HG02981 (cell line): ENCODE measurements around the gene PDCD10.

Source experiments
- ATAC-seq: cut with Tn5 transposase; IDR thresholded peaks from one replicate; pipeline ENCODE4 v1.9.1; 2021; ENCODE audit warnings: mild to moderate bottlenecking, moderate library complexity; ENCODE audit not compliant: unreplicated experiment

PDCD10 gene

GRCh38 chr3:167734498-167735232, at the start of gene PDCD10:
PDCD10 (minus strand) TSS chr3:167734892; CDS start chr3:167720157, 14,735 bp downstream.
- ATAC-seq, result peak; percentile 86

DNA sequence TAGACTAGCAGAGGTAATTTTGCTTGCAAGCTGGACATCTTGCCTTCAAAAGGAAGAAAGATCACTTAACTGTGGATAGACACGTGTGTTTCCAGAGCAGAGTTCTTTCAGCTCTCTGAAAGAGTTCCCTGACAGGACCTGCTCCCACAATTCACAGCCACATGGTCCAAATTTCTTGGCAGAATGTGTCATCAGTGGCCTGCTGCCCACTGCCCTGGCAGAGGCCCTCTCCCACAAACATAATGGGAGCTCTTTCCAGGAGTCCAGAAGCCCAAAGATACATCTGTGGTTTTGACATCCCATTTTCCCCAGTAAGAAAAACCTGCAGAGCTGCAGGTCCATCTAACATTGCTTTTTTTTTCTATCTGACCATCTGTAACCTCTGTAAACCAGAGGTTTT, 49.1 kb upstream of the PDCD10 start:
- no peak for ATAC-seq

DNA sequence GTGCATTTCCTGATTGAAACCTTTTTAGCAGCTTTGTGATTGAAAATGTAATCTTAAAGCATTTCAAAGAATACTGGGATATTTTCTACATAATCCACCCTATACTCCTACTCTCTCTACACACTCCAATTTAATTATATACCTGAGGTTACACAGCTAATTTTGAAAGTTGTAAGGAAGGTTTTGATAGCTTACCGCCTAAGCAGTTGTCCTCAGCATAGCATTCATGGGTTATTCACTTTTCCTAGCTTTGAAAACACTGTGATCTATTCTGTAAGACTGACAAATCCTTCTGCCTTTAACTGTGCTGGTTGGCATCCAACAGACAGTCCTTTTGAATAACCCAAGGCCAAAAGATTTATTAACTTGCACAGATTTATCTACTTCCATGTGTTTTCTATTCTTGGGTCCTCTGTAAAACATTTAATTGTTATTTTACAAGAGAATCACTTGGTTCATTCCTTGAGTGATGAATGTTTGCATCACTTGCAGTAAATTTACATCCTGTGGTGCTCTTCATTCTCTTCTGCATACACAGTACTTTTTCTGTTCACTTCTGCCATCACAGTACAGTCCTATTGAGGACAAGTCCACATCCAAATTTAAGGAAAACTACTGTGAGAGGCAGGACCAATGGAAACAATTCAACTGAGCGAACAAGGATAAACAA, 45.7 kb upstream of the PDCD10 start:
- ATAC-seq, result no peak

- no peak for ATAC-seq
Measured at GRCh38 chr3:167777356-167777755, 42.7 kb upstream of the PDCD10 start.

DNA sequence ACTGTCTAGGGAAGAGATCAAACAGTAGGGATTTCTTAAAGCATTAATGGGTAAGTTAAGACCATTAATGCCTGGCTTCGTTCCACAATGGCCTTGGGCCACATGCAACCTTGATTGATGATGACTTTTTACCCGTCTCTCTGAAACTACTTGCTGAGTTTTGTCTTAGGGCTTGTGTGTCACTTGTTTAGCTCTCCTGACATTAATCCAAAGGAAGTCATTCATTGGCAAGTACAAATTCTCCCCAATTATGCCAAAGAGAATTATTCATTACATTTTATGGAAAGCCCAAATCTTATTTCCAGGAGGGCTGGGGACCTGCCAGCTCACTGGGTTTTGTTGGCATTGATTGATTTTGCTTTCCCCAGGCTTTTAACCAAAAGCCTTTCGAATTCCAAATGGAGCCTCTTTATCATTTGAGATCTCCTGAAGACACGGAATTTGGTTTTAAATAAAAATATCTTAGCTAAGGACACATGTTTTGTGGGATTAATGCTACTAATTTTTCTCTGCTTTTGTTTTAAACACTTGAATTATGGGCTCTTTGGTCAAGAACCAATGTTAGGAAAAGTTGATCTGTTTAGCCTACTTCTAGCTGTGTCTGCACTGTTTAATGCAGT, 41.5 kb upstream of the PDCD10 start:
- no peak for ATAC-seq

GRCh38 chr3:167773584-167773983, 38.9 kb upstream of the PDCD10 start:
- ATAC-seq, result peak; percentile 56

DNA sequence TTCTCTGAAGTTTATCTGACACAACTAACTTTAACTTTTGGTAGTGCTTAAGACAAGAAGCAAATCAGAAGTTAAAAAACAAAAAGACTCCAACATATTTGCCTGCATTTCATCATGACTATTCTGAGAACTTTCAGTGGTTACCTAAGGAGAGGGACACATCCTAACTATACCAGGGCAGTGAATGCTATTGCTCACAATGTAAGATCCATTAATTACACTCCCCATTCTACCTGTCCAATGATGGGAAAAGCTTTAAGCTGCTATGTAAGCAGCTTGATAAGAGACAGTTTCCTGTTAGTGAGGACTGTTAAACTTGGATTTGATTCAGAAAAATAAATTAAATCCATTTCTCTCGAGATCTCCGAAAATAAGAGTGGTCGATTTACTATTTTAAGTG, 38.3 kb upstream of the PDCD10 start:
- ATAC-seq, result peak; percentile 55

DNA sequence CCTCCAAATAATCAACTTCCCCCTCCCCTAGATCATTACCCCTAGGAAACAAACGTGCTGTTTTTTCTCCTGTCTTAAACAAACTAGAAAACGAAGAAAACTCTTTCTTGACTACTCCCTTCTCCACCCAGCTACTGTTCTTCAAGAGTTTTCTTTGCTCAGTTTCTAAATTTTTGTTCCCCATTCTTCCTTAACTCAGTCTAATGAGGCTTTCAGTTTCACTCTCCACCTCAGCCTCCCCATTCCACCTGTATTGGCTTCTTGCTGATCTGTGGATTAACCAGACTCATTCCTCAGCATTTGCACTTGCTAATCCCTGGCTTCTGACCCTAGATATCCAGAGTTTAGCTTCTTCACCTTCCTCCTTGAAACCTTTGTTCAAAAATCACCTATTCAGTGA, 27.6 kb upstream of the PDCD10 start:
- ATAC-seq, result no peak

DNA sequence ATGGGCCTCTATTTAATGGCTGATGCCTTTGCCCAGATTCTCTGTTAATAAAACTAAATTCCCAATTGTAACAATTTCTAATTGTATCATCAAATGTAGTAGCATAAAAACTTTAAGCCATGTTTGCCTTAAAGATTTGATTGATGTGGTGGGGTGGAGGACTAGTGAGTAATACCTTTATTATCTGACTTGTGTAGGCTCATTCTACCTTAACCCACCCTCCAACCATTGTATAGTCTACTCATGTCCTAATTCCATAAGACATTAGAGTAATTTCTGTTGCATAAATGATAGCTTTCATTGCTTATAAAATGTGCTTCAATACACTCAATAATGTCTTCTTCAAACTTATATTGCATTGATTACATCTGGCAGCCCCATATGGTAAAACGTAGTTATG, 26.6 kb upstream of the PDCD10 start:
- no peak for ATAC-seq

DNA sequence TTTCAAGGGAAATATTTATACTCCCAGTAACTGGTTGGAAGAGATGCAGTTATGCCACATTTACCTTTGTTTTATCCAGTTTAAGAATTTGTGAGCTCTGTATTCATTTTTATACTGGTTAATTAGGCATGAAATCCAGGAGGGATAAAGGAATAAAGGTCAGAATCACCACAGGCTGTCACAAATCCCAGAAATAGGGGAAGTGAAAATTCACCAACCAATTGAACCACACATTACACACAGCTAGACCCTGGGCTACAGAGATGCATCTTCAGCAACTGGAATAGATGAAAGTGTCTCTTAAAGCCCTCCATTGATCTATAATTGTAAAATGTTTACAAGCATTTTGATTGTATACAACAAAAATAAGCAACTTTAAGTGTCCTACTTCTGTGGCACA, 19.4 kb upstream of the PDCD10 start:
- ATAC-seq, result no peak

DNA sequence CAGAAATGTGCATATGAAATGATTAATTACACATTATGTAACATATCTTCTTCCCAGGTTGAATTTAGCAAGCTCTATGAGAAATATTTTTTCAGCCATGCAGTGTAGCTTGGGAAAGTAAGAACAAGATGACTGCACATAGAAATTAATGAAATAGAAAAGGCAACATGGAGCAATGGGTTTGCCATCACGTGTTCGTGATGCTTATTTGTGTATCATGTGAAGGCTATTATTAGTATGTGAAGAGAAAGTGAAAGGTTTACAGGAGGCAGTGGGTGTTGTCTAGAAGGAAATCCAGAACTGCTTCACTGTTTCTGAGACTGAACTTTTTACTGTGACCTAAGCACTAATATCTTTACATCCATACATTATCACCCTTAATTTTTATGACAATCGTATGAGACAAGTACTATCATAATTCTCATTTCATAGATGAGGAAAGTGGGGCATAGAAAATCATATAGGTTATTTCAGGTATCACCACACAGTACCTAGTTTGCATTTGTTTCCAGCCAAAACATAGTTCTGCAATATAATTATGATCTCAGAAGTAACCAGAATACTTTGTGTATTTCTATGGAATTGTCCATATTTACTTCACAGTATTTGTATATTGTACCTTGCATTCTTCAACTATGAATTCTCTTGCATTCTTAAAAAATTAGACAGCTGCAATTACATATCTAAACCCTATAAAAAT, 15.7 kb upstream of the PDCD10 start:
- ATAC-seq, result peak; percentile 100

DNA sequence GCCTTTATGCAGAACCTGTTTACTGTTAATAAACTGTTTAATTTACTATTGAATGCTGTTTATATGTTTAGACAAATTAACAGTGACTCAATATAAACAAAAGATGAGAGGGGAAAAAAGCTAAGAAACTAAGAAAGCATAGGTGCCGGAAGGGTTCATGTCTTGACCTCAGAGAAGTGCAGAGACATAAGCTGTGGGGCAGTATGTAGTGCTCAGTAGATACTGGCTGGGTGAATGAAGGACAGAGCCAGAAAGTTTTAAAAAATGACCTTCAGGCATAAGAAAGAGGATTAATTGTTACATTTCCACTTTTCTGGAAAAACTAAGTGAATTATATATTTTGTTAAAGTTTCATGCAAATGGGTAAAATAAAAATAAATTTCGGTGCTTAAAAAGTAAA, 15.0 kb upstream of the PDCD10 start:
- no peak for ATAC-seq

DNA sequence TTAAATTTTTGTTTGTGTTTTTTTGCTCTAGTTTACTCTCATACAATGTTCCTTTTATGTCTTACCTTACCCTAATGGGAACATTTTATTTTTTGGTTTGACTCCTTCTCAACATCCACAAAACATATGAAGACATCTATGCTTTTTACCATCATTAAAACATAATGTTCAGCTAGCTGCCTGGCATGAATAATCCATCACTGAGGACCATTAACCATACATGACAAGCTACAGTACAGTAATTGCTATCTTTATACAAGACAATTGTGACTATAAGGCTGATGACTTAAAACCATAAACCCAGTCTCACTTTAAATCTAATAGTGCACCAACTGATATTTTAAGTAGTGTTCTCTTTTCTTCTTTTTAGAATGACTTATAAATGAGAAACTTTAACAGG, 14.5 kb upstream of the PDCD10 start:
- no peak for ATAC-seq

DNA sequence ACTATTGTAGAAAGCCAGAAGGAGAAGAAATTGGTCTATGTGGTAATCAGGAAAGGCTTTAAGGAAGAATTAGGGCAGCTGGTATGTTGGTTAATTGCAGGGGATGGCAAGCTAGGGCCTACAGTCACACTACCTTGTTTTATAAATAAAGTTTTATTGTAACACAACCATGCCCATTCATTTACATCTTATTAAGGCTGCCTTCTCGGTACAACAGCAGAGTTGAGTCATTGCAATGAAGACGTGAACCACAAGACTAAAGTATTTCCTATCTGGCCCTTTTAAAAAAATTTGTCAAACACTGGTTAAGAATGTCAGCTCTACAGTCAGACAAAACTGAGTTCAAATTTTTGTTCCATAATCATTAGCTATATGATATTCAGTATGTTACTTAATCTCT, 9.1 kb upstream of the PDCD10 start:
- no peak for ATAC-seq

DNA sequence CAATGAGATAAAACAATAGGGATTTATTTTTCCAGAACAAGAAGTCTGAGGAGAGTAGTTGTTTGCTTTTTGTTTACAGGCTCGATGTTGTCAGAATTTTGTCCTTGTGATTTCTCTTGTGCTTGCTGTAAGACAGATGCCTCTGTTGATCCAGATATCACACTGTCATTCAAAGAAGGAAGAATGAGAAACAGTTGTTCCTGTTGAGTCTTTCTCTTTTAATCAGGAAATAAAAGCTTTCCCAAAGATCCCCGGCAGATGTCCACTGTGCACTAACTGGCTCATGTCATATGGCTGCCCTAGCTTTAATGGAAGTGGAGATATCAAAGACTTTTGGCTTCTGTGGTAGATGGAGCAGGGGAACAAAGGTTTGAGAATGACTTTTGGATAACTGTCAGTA, 7.6 kb upstream of the PDCD10 start:
- ATAC-seq, result no peak

GRCh38 chr3:167740961-167741587, 6.4 kb upstream of the PDCD10 start:
- ATAC-seq, result peak; percentile 92

DNA sequence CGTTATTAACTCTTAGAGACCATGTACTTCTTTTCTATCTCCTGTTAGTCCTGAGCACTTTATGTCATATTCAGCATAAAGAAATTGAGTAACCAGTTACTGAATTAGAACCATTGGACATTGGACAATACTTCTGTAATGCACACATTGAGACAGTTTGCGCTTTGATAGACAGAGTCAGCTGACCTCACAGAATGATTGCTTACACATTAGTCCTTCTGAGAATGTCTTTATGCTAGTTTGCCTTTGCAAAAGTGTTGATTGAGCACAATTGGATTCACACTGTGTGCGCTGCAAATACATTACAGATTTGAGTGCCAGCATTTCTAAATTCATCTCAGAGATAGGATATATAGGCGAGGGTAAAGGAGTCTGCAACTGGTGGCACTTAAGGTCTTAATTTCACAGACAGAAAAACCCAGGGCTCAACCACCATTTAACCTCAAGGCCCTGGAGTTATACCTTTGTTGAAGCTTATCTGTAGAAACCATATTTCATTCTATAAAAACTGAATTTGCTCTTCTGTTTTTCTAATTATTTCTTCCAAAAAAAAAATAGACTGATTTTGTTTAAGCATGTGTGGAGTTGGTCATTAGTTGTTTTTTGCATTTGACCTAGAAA, 4.6 kb upstream of the PDCD10 start:
- ATAC-seq, result no peak

DNA sequence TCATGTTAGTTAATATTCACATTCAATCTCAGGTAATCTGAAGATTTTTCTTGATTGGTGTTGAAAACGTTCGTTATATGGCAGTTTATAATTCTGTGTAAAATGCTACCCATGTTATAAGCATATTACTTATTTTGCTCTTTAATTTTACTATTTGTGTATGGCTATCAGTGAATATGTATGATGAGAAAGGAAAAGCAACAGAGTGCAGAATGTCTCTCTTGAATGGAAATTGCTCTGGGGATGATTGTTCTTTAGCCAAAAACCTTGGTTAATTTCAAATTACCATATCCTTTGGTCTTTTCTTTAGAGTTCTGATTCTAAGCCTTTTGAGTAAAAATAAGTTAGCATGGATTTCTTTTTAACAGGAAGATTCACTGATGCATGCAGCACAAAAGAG, 3.3 kb upstream of the PDCD10 start:
- ATAC-seq, result no peak

DNA sequence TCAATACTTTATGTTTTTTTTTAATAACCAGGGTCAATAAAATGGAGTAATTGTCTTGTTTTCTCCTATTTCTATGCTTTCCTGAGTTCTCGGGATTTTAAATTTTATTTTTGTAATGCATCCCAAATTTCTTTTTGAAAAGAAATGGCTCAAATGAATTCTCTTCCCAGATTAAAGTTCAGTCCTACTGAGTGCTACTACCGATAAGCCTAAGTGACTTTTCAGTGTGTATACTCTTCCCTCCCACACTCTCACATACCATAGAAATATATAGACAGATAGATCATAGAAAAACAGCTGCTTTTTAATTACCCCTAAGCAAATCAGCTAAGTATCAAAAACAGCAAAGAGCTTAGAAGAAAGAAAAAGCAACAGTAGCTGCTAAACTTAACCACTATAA, 2.3 kb upstream of the PDCD10 start:
- no peak for ATAC-seq

DNA sequence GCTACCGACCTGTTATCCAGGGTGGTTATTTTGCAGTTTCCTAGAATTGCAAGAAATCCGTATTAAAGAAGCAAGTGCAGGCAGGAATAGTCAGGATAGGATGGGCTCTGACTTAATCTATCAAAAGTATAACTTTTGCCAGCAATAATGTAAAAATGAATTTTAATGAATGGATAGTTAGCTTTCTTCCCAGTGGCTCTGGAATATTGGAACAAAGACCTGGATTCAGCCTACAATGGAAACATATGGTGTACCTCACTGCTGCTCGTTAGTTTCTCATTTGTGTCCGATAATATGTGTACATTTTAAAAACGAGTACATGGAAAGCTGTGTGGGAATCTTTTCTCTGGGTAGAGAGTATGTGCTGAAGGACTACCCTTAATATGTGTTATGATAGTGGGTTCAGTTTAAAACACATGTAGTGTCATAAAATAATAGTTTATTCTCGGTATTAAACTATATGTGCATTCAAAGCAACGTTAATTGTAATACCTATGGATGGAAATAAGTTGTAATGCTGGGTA, 1.6 kb upstream of the PDCD10 start:
- ATAC-seq, result no peak
